Endothelial cell of umbilical vein (primary cell): Measurements from ENCODE around the gene IKZF3. TPM values are rescaled to one million over a fixed set of nuclear protein-coding genes. Genes with fewer than 3 reads are reported as not detected.

Source experiments
- BruUV-seq: library from RNA; stranded (reverse); fragments of 400-500 nt; replicated peaks from 2 replicates; lab custom pipeline; 2021; lab: Mats Ljungman, UMichigan
- CTCF ChIA-PET: fragments of 300-600, 350-600 bp; sonication (Branson Sonifier 250); formaldehyde crosslinking; loops from one replicate; lab custom pipeline; 2021; ENCODE audit warnings: antibody characterized with exemption, inconsistent platforms; lab: Charles Lee
- POLR2A ChIA-PET: fragments of 300-600, 350-600 bp; sonication (Branson Sonifier 250); formaldehyde crosslinking; loops from one replicate; lab custom pipeline; 2021; ENCODE audit warnings: antibody characterized with exemption, inconsistent platforms; lab: Charles Lee
- DNase-seq: peaks from one replicate; pipeline ENCODE4 v3.0.0-alpha.2; 2011; ENCODE audit warnings: low read depth, low spot score
- FAIRE-seq: peaks from 2 replicates; lab custom pipeline; 2011; peaks lifted over from hg19 to GRCh38; lab: Jason Lieb, UNC
- H2AFZ ChIP-seq: 2 replicates; pipeline ENCODE4 v1.6.0; 2012; ENCODE audit warnings: low read depth, low read length, control low read depth, inconsistent platforms
- H3K27ac ChIP-seq: 2 replicates; pipeline ENCODE4 v1.5.1; 2011; ENCODE audit warnings: low read depth, mild to moderate bottlenecking, control low read depth, low read length, moderate library complexity; ENCODE audit not compliant: insufficient read depth
- H3K27me3 ChIP-seq, 2 experiments: 2 replicates each; pipeline versions ENCODE4 v1.6.0 to v1.6.1; 2011; ENCODE audit warnings: low read length in 2 of 2, mixed read lengths in 1 of 2; ENCODE audit not compliant: control insufficient read depth in 2 of 2, insufficient read depth in 2 of 2
- H3K36me3 ChIP-seq, 2 experiments: 2 replicates in 1 of 2; 3 replicates in 1 of 2; pipeline ENCODE4 v1.5.1; 2011; ENCODE audit warnings: low read length in 2 of 2, mild to moderate bottlenecking in 1 of 2, moderate library complexity in 1 of 2; ENCODE audit not compliant: control insufficient read depth in 2 of 2, insufficient read depth in 2 of 2; ENCODE audit errors: extremely low read depth in 1 of 2
- H3K4me1 ChIP-seq: 3 replicates; pipeline ENCODE4 v1.5.1; 2011; ENCODE audit warnings: mild to moderate bottlenecking, low read length; ENCODE audit not compliant: control insufficient read depth, insufficient read depth; ENCODE audit errors: extremely low read depth
- H3K4me2 ChIP-seq: 2 replicates; pipeline ENCODE4 v1.6.1; 2011; ENCODE audit warnings: low read length, control low read depth, mixed read lengths; ENCODE audit not compliant: insufficient read depth
- H3K4me3 ChIP-seq, 3 experiments: fragments of 200-600 bp in 1 of 3; sonication (generic), shearing (Covaris generic) in 1 of 3; replicated peaks in 1 of 3; 2 replicates each; pipeline ENCODE4 v1.5.1; 2011 to 2016; ENCODE audit warnings: control low read depth in 3 of 3, low read length in 3 of 3, mild to moderate bottlenecking in 2 of 3, inconsistent platforms in 1 of 3, low read depth in 1 of 3, moderate library complexity in 1 of 3; ENCODE audit not compliant: insufficient read depth in 1 of 3
- H3K79me2 ChIP-seq: 2 replicates; pipeline ENCODE4 v1.6.0; 2012; ENCODE audit warnings: low read length, inconsistent platforms; ENCODE audit not compliant: control insufficient read depth, insufficient read depth
- H3K9ac ChIP-seq: replicated peaks from 2 replicates; pipeline ENCODE3; 2011; ENCODE audit warnings: low read length, control low read depth; ENCODE audit not compliant: insufficient read depth; ENCODE audit errors: extremely low read depth
- H3K9me1 ChIP-seq: replicated peaks from 3 replicates; pipeline ENCODE4 v1.6.0; 2011; ENCODE audit warnings: mild to moderate bottlenecking, low read length; ENCODE audit not compliant: control insufficient read depth, insufficient read depth; ENCODE audit errors: extremely low read depth
- H3K9me3 ChIP-seq: replicated peaks from 2 replicates; pipeline ENCODE4 v1.5.1; 2012; ENCODE audit warnings: low read length, inconsistent platforms; ENCODE audit not compliant: control insufficient read depth, insufficient read depth
- H4K20me1 ChIP-seq: replicated peaks from 2 replicates; pipeline ENCODE3; 2011; ENCODE audit warnings: mild to moderate bottlenecking, low read length; ENCODE audit not compliant: control insufficient read depth, insufficient read depth; ENCODE audit errors: extremely low read depth
- EZH2 ChIP-seq: IDR thresholded peaks from 2 replicates; pipeline ENCODE4 v1.6.1; 2012; ENCODE audit warnings: borderline replicate concordance, low read depth, mild to moderate bottlenecking, moderate library complexity, low read length, inconsistent platforms; ENCODE audit not compliant: severe bottlenecking
- FOS ChIP-seq: IDR thresholded peaks from 2 replicates; pipeline ENCODE4 v1.6.1; 2011; ENCODE audit warnings: mild to moderate bottlenecking, low read length, moderate library complexity, borderline replicate concordance; ENCODE audit not compliant: insufficient read depth
- GATA2 ChIP-seq: IDR thresholded peaks from 2 replicates; pipeline ENCODE4 v1.7.0; 2011; ENCODE audit warnings: low read depth, mild to moderate bottlenecking, moderate library complexity, mixed read lengths, low read length; ENCODE audit not compliant: insufficient read length, insufficient read depth
- JUN ChIP-seq: IDR thresholded peaks from 2 replicates; pipeline ENCODE4 v1.6.1; 2011; ENCODE audit warnings: borderline replicate concordance, low read depth; ENCODE audit not compliant: insufficient read length, insufficient read depth
- MYC ChIP-seq: IDR thresholded peaks from one replicate; pipeline ENCODE4 v1.6.1; 2011; ENCODE audit warnings: mild to moderate bottlenecking, low read depth, low read length
- POLR2A ChIP-seq: IDR thresholded peaks from 2 replicates; pipeline ENCODE4 v1.6.1; 2012; ENCODE audit warnings: low read depth, mild to moderate bottlenecking, control low read depth, low read length
- POLR2AphosphoS5 ChIP-seq: IDR thresholded peaks from 2 replicates; pipeline ENCODE4 v1.6.1; 2012; ENCODE audit warnings: low read depth, mild to moderate bottlenecking, control low read depth, low read length, moderate library complexity; ENCODE audit not compliant: insufficient read depth
- dilution Hi-C: fragments of 300-500 bp; cut with MboI; formaldehyde crosslinking; loops from one replicate; pipeline ENCODE4 v1.15.0; 2019; ENCODE audit warnings: low sequenced_read_pairs; ENCODE audit not compliant: extremely low pct_ligation_motif_present
- intact Hi-C: fragments of 100-400 bp; cut with micrococcal nuclease; formaldehyde crosslinking; loops from one replicate; pipeline ENCODE4 v1.10.0; 2022
- polyA plus RNA-seq, 4 experiments: library from polyadenylated mRNA; depleted of rRNA in 3 of 4; stranded (reverse) in 3 of 4; unstranded in 1 of 4; fragments of >200 nt; gene quantifications; 2 replicates each; pipeline versions ENCODE4 v1.2.1 to v1.2.3, GENCODE V29; 2011 to 2012; ENCODE audit warnings: missing spikeins in 1 of 4
- total RNA-seq: library from RNA; stranded (reverse); gene quantifications from 2 replicates; pipeline ENCODE4 v1.2.3, GENCODE V29; 2021
- TF ChIP-seq, protein P1 (sequence below), 2 donors: IDR thresholded peaks; 1 replicate in 1 of 2; 2 replicates in 1 of 2; pipeline ENCODE4 v1.5.1; 2011; ENCODE audit warnings: low read length in 2 of 2, mild to moderate bottlenecking in 2 of 2, moderate library complexity in 2 of 2, control low read depth in 1 of 2, inconsistent platforms in 1 of 2, low read depth in 1 of 2; ENCODE audit not compliant: insufficient read depth in 1 of 2; ENCODE audit errors: extremely low read depth in 1 of 2
- TF ChIP-seq, protein P2 (sequence below): IDR thresholded peaks from 2 replicates; pipeline ENCODE4 v1.6.1; 2011; ENCODE audit not compliant: insufficient read depth, insufficient read length

The IKZF3 gene
- total and polyA plus RNA-seq, 2 donors (not counting 3 experiments of a cell fraction or from before 2014, with no cell fraction given), result not detected

- H3K79me2 ChIP-seq, result no peaks in the 10 kb centered on the region
- no peak overlapping the region for H2AFZ ChIP-seq
- intact Hi-C loops, result no loop called here
- no peak overlapping the region for H3K4me2 ChIP-seq
- dilution Hi-C loops, result no loop called here
- no peak overlapping the region for H3K4me3 ChIP-seq
- peaks cover 10% of the 10 kb centered on the region for H3K4me1 ChIP-seq
- ChIA-PET CTCF (interaction anchor here (1.1 kb wide), 1 partner anchor 114 kb away, joined by 4 read pairs; no protein-coding TSS in a partner anchor), POLR2A (no interaction called here)
- FAIRE-seq (no peak), DNase-seq (no peak)
- H3K9ac ChIP-seq, result no peak overlapping the region
- no peak for TF ChIP-seq JUN
- no peak for TF ChIP-seq EZH2
- no peak for TF ChIP-seq MYC
- no peak for TF ChIP-seq FOS
- TF ChIP-seq POLR2AphosphoS5, result no peak
- TF ChIP-seq GATA2, result no peak
- no peak overlapping the region for H3K27ac ChIP-seq
- peaks cover 18 to 19% of the 10 kb centered on the region in 2 experiments for H3K27me3 ChIP-seq
- no peaks in the 10 kb centered on the region for H3K36me3 ChIP-seq
- no peaks in the 10 kb centered on the region for H4K20me1 ChIP-seq
- H3K9me3 ChIP-seq, result no peaks in the 10 kb centered on the region
- no TSS peak for BruUV-seq
- H3K9me1 ChIP-seq, result no peaks in the 10 kb centered on the region
Observed at GRCh38 chr17:39735882-39736281, 128.2 kb downstream of the IKZF3 start.

- peaks cover 8% of the 10 kb centered on the region for H3K4me1 ChIP-seq
- H4K20me1 ChIP-seq, result no peaks in the 10 kb centered on the region
- H3K36me3 ChIP-seq, result peaks cover 2% of the 10 kb centered on the region in 2 experiments
- no peak overlapping the region for H3K9ac ChIP-seq
- no peaks in the 10 kb centered on the region for H3K9me1 ChIP-seq
- POLR2A ChIA-PET, result no interaction called here
- intact Hi-C loops (no loop called here), dilution Hi-C loops (no loop called here)
- no peaks in the 10 kb centered on the region for H3K9me3 ChIP-seq
- DNase-seq (no peak), FAIRE-seq (no peak)
- no peak for TF ChIP-seq JUN
- no peak for TF ChIP-seq POLR2AphosphoS5
- TF ChIP-seq, protein P1, sequence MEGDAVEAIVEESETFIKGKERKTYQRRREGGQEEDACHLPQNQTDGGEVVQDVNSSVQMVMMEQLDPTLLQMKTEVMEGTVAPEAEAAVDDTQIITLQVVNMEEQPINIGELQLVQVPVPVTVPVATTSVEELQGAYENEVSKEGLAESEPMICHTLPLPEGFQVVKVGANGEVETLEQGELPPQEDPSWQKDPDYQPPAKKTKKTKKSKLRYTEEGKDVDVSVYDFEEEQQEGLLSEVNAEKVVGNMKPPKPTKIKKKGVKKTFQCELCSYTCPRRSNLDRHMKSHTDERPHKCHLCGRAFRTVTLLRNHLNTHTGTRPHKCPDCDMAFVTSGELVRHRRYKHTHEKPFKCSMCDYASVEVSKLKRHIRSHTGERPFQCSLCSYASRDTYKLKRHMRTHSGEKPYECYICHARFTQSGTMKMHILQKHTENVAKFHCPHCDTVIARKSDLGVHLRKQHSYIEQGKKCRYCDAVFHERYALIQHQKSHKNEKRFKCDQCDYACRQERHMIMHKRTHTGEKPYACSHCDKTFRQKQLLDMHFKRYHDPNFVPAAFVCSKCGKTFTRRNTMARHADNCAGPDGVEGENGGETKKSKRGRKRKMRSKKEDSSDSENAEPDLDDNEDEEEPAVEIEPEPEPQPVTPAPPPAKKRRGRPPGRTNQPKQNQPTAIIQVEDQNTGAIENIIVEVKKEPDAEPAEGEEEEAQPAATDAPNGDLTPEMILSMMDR (IDR thresholded peaks at IDR 0.05; ENCODE audit: extremely low read depth in 1 of 2, insufficient read depth in 1 of 2, low read depth in 1 of 2, low read length in 2 of 2), result no peak
- no peak for TF ChIP-seq MYC
- no peak for TF ChIP-seq POLR2A
- TF ChIP-seq, protein P2, sequence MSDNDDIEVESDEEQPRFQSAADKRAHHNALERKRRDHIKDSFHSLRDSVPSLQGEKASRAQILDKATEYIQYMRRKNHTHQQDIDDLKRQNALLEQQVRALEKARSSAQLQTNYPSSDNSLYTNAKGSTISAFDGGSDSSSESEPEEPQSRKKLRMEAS, result no peak
- TF ChIP-seq GATA2, result no peak
- TF ChIP-seq EZH2, result no peak
- no peak for TF ChIP-seq FOS
- no peak overlapping the region for H3K4me3 ChIP-seq
- no peak overlapping the region for H3K27ac ChIP-seq
- CTCF ChIA-PET, result interaction anchor here (0.8 to 2.2 kb wide), 3 partner anchors 14 to 111 kb away, joined by 3 to 8 read pairs (median 3); no protein-coding TSS in a partner anchor
- no peak overlapping the region for H3K4me2 ChIP-seq
- H2AFZ ChIP-seq, result no peak overlapping the region
- H3K27me3 ChIP-seq, result peaks cover 2 to 8% of the 10 kb centered on the region in 2 experiments
- BruUV-seq, result no TSS peak
- no peaks in the 10 kb centered on the region for H3K79me2 ChIP-seq
Observed at GRCh38 chr17:39732586-39732985, 131.5 kb downstream of the IKZF3 start.
